CD4-positive, alpha-beta T cell (primary cell): Measurements from ENCODE around the gene CNOT6. TPM values are rescaled to one million over a fixed set of nuclear protein-coding genes. Genes with fewer than 3 reads are reported as not detected.
A peak's percentile ranks its signal among the peaks of the same experiment; 100 is the strongest.

Experiments used
- ATAC-seq: fragments of 200-7000 bp; cut with Tn5 transposase; one replicate; pipeline ENCODE4 v1.10.0; 2022; ENCODE audit warnings: mild to moderate bottlenecking; ENCODE audit not compliant: poor library complexity
- CTCF ChIA-PET: fragments of 350-600 bp; sonication (Branson Sonifier 250); formaldehyde crosslinking; loops from one replicate; lab custom pipeline; 2021; ENCODE audit warnings: antibody characterized with exemption, inconsistent platforms; lab: Charles Lee
- POLR2A ChIA-PET: fragments of 350-600 bp; sonication (Branson Sonifier 250); formaldehyde crosslinking; loops from one replicate; lab custom pipeline; 2021; ENCODE audit warnings: antibody characterized with exemption, inconsistent platforms; lab: Charles Lee
- DNase-seq, 14 experiments: peaks; one replicate each; pipeline ENCODE4 v3.0.0-alpha.2; 2013 to 2020; ENCODE audit warnings: mixed read lengths in 2 of 14
- H3K27ac ChIP-seq, 2 donors: one replicate each; pipeline versions ENCODE4 v1.5.1 to v1.7.0; 2013; ENCODE audit warnings: low read length in 2 of 2, low read depth in 1 of 2, mild to moderate bottlenecking in 1 of 2
- H3K27me3 ChIP-seq, 2 experiments: 1 replicate in 1 of 2; 2 replicates in 1 of 2; pipeline versions ENCODE4 v1.6.1 to v1.7.0; 2013; ENCODE audit warnings: low read length in 2 of 2, control low read depth in 1 of 2, mild to moderate bottlenecking in 1 of 2, moderate library complexity in 1 of 2; ENCODE audit not compliant: insufficient read depth in 2 of 2, control insufficient read depth in 1 of 2
- H3K36me3 ChIP-seq: one replicate; pipeline ENCODE4 v1.6.1; 2013; ENCODE audit warnings: low read length, control low read depth; ENCODE audit not compliant: insufficient read depth
- H3K4me1 ChIP-seq: one replicate; pipeline ENCODE4 v1.6.1; 2013; ENCODE audit warnings: low read length, control low read depth; ENCODE audit not compliant: insufficient read depth
- H3K4me3 ChIP-seq: one replicate; pipeline ENCODE4 v1.5.1; 2013; ENCODE audit warnings: mild to moderate bottlenecking, low read length, moderate library complexity
- H3K9me3 ChIP-seq, 2 experiments: 1 replicate in 1 of 2; 2 replicates in 1 of 2; pipeline versions ENCODE4 v1.6.1 to v1.7.0; 2013; ENCODE audit warnings: low read length in 2 of 2, mild to moderate bottlenecking in 2 of 2, control low read depth in 1 of 2, moderate library complexity in 1 of 2; ENCODE audit not compliant: control insufficient read depth in 1 of 2, insufficient read depth in 1 of 2
- H3K27ac Mint-ChIP-seq: one replicate; pipeline ENCODE4 v1.8.0; 2020; ENCODE audit warnings: mixed read lengths
- H3K27me3 Mint-ChIP-seq: one replicate; pipeline ENCODE4 v1.8.0; 2021; ENCODE audit warnings: mixed read lengths
- H3K36me3 Mint-ChIP-seq: one replicate; pipeline ENCODE4 v1.8.0; 2021; ENCODE audit warnings: low read depth, mixed read lengths
- H3K4me1 Mint-ChIP-seq: one replicate; pipeline ENCODE4 v1.8.0; 2021; ENCODE audit warnings: low read depth, mixed read lengths
- H3K4me3 Mint-ChIP-seq: one replicate; pipeline ENCODE4 v1.8.0; 2020; ENCODE audit warnings: mild to moderate bottlenecking, mixed read lengths
- H3K9me3 Mint-ChIP-seq: one replicate; pipeline ENCODE4 v1.8.0; 2020; ENCODE audit warnings: mixed read lengths
- CTCF ChIP-seq: fragments of 200-600 bp; IDR thresholded peaks from one replicate; pipeline ENCODE4 v1.8.0; 2022; ENCODE audit warnings: antibody characterized with exemption, mild to moderate bottlenecking
- intact Hi-C, 2 experiments: fragments of 100-400 bp; cut with DNase I in 1 of 2; cut with micrococcal nuclease in 1 of 2; formaldehyde crosslinking; loops; one replicate each; pipeline versions ENCODE4 v1.15.1 to v1.9.0; 2023 to 2025; cut with DNase I, micrococcal nuclease
- total RNA-seq, 174 experiments: library from RNA in 2 of 174; stranded (reverse) in 2 of 174; gene quantifications; one replicate each; pipeline ENCODE4 v1.2.3 and lab custom pipeline; 2021 to 2026

CNOT6 gene
- total RNA-seq, 2 experiments from 2014 or later, result 12.5 to 13.8 TPM

GRCh38 chr5:180618829-180619562 lies 124.8 kb downstream of the CNOT6 start:
- Histone ChIP-seq H3K27me3 (no peaks in the 10 kb centered on the region), H3K4me1 (peaks cover 10% of the 10 kb centered on the region), H3K9me3 (no peaks in the 10 kb centered on the region), H3K27ac (no peak overlapping the region), H3K4me3 (no peak overlapping the region), H3K36me3 (no peaks in the 10 kb centered on the region)
- intact Hi-C loops, result no loop called here
- Mint-ChIP-seq H3K9me3 (no peaks in the 10 kb centered on the region), H3K4me1 (peaks cover 3% of the 10 kb centered on the region), H3K27me3 (no peaks in the 10 kb centered on the region), H3K4me3 (no peak overlapping the region), H3K36me3 (no peaks in the 10 kb centered on the region), H3K27ac (no peak overlapping the region)
- TF ChIP-seq CTCF, result no peak
- peak; percentile 57 for ATAC-seq
- DNase-seq, result peak in 10 of 14 experiments; percentile 7 to 59 (median 34)
- ChIA-PET CTCF (no interaction called here), POLR2A (no interaction called here)

- Mint-ChIP-seq H3K27me3 (no peaks in the 10 kb centered on the region), H3K36me3 (no peaks in the 10 kb centered on the region), H3K9me3 (no peaks in the 10 kb centered on the region), H3K27ac (no peak overlapping the region), H3K4me1 (peaks cover 4% of the 10 kb centered on the region), H3K4me3 (no peak overlapping the region)
- intact Hi-C loops, result no loop called here
- no peak overlapping the region for H3K27ac ChIP-seq
- POLR2A ChIA-PET, result no interaction called here
- no peaks in the 10 kb centered on the region for H3K27me3 ChIP-seq
- H3K36me3 ChIP-seq, result no peaks in the 10 kb centered on the region
- CTCF ChIA-PET, result no interaction called here
- H3K4me1 ChIP-seq, result peaks cover 11% of the 10 kb centered on the region
- TF ChIP-seq CTCF, result no peak
- no peaks in the 10 kb centered on the region for H3K9me3 ChIP-seq
- H3K4me3 ChIP-seq, result no peak overlapping the region
- no peak for ATAC-seq
- no peak for DNase-seq
Measured at GRCh38 chr5:180619563-180619915, 125.4 kb downstream of the CNOT6 start.

GRCh38 chr5:180620014-180620413 lies 125.8 kb downstream of the CNOT6 start:
- ATAC-seq, result no peak

More at GRCh38 chr5:180620014-180620413, 125.8 kb downstream of the CNOT6 start:
- no peaks in the 10 kb centered on the region for H3K9me3 ChIP-seq
- H3K27me3 Mint-ChIP-seq, result no peaks in the 10 kb centered on the region
- H3K36me3 Mint-ChIP-seq, result no peaks in the 10 kb centered on the region
- peaks cover 11% of the 10 kb centered on the region for H3K4me1 ChIP-seq
- H3K4me3 Mint-ChIP-seq, result no peak overlapping the region
- TF ChIP-seq CTCF, result no peak
- DNase-seq, result no peak
- no peaks in the 10 kb centered on the region for H3K9me3 Mint-ChIP-seq
- H3K27me3 ChIP-seq, result no peaks in the 10 kb centered on the region
- H3K27ac ChIP-seq, result no peak overlapping the region
- peaks cover 9% of the 10 kb centered on the region for H3K4me1 Mint-ChIP-seq
- CTCF ChIA-PET, result no interaction called here
- intact Hi-C loops, result no loop called here
- POLR2A ChIA-PET, result no interaction called here
- no peak overlapping the region for H3K27ac Mint-ChIP-seq
- H3K36me3 ChIP-seq, result no peaks in the 10 kb centered on the region
- no peak overlapping the region for H3K4me3 ChIP-seq
